Activated CD4-positive, alpha-beta T cell treated with anti-CD3 and anti-CD28 coated beads for 36 hours (primary cell): ENCODE data around the gene NIM1K. TPM values are rescaled to one million over a fixed set of nuclear protein-coding genes. Genes with fewer than 3 reads are reported as not detected.
"Not testable (repeated sequence)": the region's sequence is repeated elsewhere in the genome, so short reads cannot be mapped to it uniquely, and the experiment has no call there.

Source experiments
- ATAC-seq: fragments of 200-7000 bp; cut with Tn5 transposase; one replicate; pipeline ENCODE4 v1.10.0; 2021; ENCODE audit warnings: mild to moderate bottlenecking, moderate library complexity
- CTCF ChIA-PET: fragments of 350-600 bp; sonication (Branson Sonifier 250); formaldehyde crosslinking; loops from one replicate; lab custom pipeline; 2021; ENCODE audit warnings: antibody characterized with exemption; lab: Charles Lee
- POLR2A ChIA-PET: fragments of 350-600 bp; sonication (Branson Sonifier 250); formaldehyde crosslinking; loops from one replicate; lab custom pipeline; 2021; ENCODE audit warnings: antibody characterized with exemption, inconsistent platforms; lab: Charles Lee
- DNase-seq: peaks from one replicate; pipeline ENCODE4 v3.0.0-alpha.2; 2020
- H3K27ac Mint-ChIP-seq: one replicate; pipeline ENCODE4 v1.8.0; 2021; ENCODE audit warnings: mixed read lengths
- H3K27me3 Mint-ChIP-seq: one replicate; pipeline ENCODE4 v1.8.0; 2021; ENCODE audit warnings: mixed read lengths
- H3K36me3 Mint-ChIP-seq: one replicate; pipeline ENCODE4 v1.8.0; 2021; ENCODE audit warnings: low read depth, mixed read lengths
- H3K4me1 Mint-ChIP-seq: one replicate; pipeline ENCODE4 v1.8.0; 2021; ENCODE audit warnings: mixed read lengths
- H3K4me3 Mint-ChIP-seq: one replicate; pipeline ENCODE4 v1.8.0; 2021; ENCODE audit warnings: mild to moderate bottlenecking, moderate library complexity, mixed read lengths
- H3K9me3 Mint-ChIP-seq: one replicate; pipeline ENCODE4 v1.8.0; 2021; ENCODE audit warnings: low read depth, mixed read lengths
- intact Hi-C, 2 experiments: fragments of 100-400 bp; cut with DNase I in 1 of 2; cut with micrococcal nuclease in 1 of 2; formaldehyde crosslinking; loops; one replicate each; pipeline versions ENCODE4 v1.14.2 to v1.15.1; 2022 to 2024; cut with DNase I, micrococcal nuclease
- total RNA-seq, 2 experiments: library from RNA; stranded (reverse); gene quantifications; one replicate each; pipeline ENCODE4 v1.2.3, GENCODE V29; 2021

Gene NIM1K
- total RNA-seq, 2 experiments from 2014 or later, result 2.1 to 2.3 TPM

GRCh38 chr5:43313035-43313853 lies 121.2 kb downstream of the NIM1K start, which contains the start of gene HMGCS1:
Gene HMGCS1, minus strand, starts transcription at chr5:43313412. Its CDS starts 14,447 bp downstream, at chr5:43298965.
- peak within 1 kb of the TSS; percentile 96 for H3K27ac Mint-ChIP-seq
- ChIA-PET CTCF (interaction anchor here (0.6 to 2.7 kb wide), 18 partner anchors 11 to 401 kb away, joined by 3 to 17 read pairs (median 3); partner anchors contain the start of genes TMEM267 and ZNF131), POLR2A (interaction anchor here (0.7 to 2.9 kb wide), 11 partner anchors 9 to 294 kb away, joined by 3 to 34 read pairs (median 4); partner anchors contain the start of genes TMEM267 and ZNF131)
- H3K27me3 Mint-ChIP-seq, result no peaks in the 10 kb centered on the region
- peaks cover 11% of the 10 kb centered on the region for H3K9me3 Mint-ChIP-seq
- intact Hi-C loops, result loop anchor here (1.0 to 10.0 kb wide), 14 partner anchors 9 to 1492 kb away; partner anchors contain the start of genes C5orf34 (in 2 of the 2), TMEM267 (in 2 of the 2), MRPS30 (in 1 of the 2) and PAIP1 (in 1 of the 2)
- DNase-seq, result peak; percentile 99
- peaks cover 48% of the 10 kb centered on the region for H3K36me3 Mint-ChIP-seq
- peak within 1 kb of the TSS; percentile 93 for H3K4me3 Mint-ChIP-seq
- H3K4me1 Mint-ChIP-seq, result peaks cover 71% of the 10 kb centered on the region
- ATAC-seq, result peak; percentile 90

DNA sequence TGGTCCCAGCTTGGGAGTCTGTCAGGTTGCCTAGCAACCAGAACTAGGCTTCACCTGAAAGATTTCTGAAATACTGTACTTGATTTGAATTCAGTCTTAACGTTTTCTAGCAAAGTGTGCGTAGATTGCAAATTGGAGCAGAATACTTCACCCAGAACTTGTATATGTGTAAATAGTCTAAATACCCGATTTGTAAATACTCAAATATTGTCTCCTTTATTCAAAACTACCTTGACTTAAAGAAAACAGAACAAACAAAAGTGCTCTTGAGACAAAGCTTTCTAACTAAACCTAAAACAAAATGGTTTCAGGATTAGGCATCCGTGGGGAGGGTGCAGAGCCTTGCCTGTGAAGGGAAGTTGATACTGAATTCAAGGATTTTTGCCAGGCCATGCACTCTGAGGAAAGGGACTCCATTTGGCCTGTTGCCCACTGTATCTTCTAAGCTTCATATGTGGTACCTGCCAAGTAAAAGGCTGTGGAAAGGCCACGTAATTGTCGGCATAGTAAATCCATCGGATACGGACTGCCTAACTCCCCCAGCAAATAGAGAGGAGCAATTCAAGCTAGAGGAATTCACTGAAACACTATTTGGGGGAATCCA lies 121.9 kb downstream of the NIM1K start:
- DNase-seq, result peak; percentile 39
- ChIA-PET CTCF (interaction anchor here (0.7 to 2.6 kb wide), 11 partner anchors 12 to 402 kb away, joined by 3 to 13 read pairs (median 3); partner anchors contain the start of genes TMEM267 and ZNF131), POLR2A (interaction anchor here (0.7 to 2.9 kb wide), 9 partner anchors 10 to 295 kb away, joined by 3 to 34 read pairs (median 4); partner anchors contain the start of genes TMEM267 and ZNF131)
- intact Hi-C loops, result loop anchor here (1.0 to 10.0 kb wide), 18 partner anchors 10 to 1491 kb away; partner anchors contain the start of genes C5orf34 (in 2 of the 2), TMEM267 (in 2 of the 2), MRPS30 (in 1 of the 2) and NNT (in 1 of the 2)
- H3K36me3 Mint-ChIP-seq, result peaks cover 46% of the 10 kb centered on the region
- no peak for ATAC-seq
- peak overlapping the region; percentile 93 for H3K4me3 Mint-ChIP-seq
- H3K9me3 Mint-ChIP-seq, result peaks cover 11% of the 10 kb centered on the region
- H3K27me3 Mint-ChIP-seq, result no peaks in the 10 kb centered on the region
- H3K27ac Mint-ChIP-seq, result peak overlapping the region; percentile 96
- peaks cover 67% of the 10 kb centered on the region for H3K4me1 Mint-ChIP-seq

GRCh38 chr5:43314724-43315123 lies 122.7 kb downstream of the NIM1K start:
- Mint-ChIP-seq H3K27me3 (no peaks in the 10 kb centered on the region), H3K36me3 (peaks cover 38% of the 10 kb centered on the region), H3K9me3 (peaks cover 11% of the 10 kb centered on the region), H3K4me3 (no peak overlapping the region), H3K27ac (peak overlapping the region; percentile 96), H3K4me1 (peaks cover 60% of the 10 kb centered on the region)
- ChIA-PET POLR2A (interaction anchor here (0.6 to 2.9 kb wide), 5 partner anchors 121 to 298 kb away, joined by 3 to 34 read pairs (median 6); partner anchors contain the start of genes TMEM267 and ZNF131), CTCF (interaction anchor here (0.7 to 1.6 kb wide), 5 partner anchors 9 to 274 kb away, joined by 3 to 8 read pairs (median 4); no protein-coding TSS in a partner anchor)
- no peak for DNase-seq
- intact Hi-C loops, result loop anchor here (1.0 to 10.0 kb wide), 13 partner anchors 10 to 1567 kb away; partner anchors contain the start of genes C5orf34 (in 1 of the 2), MRPS30 (in 1 of the 2), NNT (in 1 of the 2) and RIMOC1 (in 1 of the 2)
- no peak for ATAC-seq

DNA sequence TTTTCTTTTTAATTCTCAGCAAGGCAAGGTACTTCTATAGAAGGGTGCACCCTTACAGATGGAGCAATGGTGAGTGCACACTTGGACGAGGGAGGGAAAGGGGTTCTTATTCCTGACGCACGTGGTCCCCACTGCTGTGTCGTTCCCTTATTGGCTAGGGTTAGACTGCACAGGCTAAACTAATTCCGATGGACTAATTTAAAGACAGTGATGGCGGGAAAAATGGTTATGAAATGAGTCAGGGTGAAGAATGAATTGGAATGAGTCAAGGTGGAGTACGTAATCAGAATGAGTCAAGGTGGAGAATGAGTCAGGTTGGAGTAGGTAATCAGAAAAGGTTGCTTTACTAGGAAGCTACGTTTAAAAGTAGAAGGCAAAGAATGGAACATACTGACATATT lies 123.2 kb downstream of the NIM1K start:
- ChIA-PET POLR2A (interaction anchor here (0.5 to 1.2 kb wide), 6 partner anchors 10 to 298 kb away, joined by 3 to 14 read pairs (median 3); partner anchors contain the start of gene ZNF131), CTCF (interaction anchor here (0.7 to 2.9 kb wide), 8 partner anchors 9 to 321 kb away, joined by 3 to 8 read pairs (median 4); partner anchors contain the start of gene TMEM267)
- Mint-ChIP-seq H3K27ac (peak overlapping the region; percentile 96), H3K9me3 (peaks cover 11% of the 10 kb centered on the region), H3K27me3 (no peaks in the 10 kb centered on the region), H3K36me3 (peaks cover 38% of the 10 kb centered on the region), H3K4me1 (peaks cover 55% of the 10 kb centered on the region), H3K4me3 (peak overlapping the region; percentile 41)
- ATAC-seq, result peak; percentile 24
- DNase-seq, result peak; percentile 57
- intact Hi-C loops, result loop anchor here (1.0 to 10.0 kb wide), 11 partner anchors 11 to 1568 kb away; partner anchors contain the start of genes C5orf34 (in 1 of the 2), MRPS30 (in 1 of the 2), NNT (in 1 of the 2) and RIMOC1 (in 1 of the 2)

DNA sequence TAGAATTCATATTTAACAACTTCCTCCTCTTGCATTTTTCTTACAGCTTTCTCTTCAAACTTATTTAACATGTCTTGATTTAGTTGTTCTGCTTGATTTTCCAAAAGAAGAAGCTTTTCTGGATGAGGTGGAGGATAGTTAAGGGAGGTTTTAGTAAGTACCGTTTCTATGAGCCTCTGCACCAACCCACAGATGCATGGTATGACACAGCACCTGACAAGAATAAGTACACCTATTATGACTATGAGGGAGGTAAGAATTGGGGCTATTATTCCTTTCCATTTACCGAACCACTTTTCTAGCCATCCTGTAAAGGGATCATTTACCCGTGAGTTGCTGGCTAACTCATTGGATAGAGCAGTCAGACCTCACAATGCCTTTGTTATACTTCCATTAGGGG lies 123.7 kb downstream of the NIM1K start:
- DNase-seq, result peak; percentile 71
- intact Hi-C loops, result loop anchor here (1.0 to 10.0 kb wide), 11 partner anchors 11 to 1568 kb away; partner anchors contain the start of genes C5orf34 (in 1 of the 2), MRPS30 (in 1 of the 2), NNT (in 1 of the 2) and RIMOC1 (in 1 of the 2)

DNA sequence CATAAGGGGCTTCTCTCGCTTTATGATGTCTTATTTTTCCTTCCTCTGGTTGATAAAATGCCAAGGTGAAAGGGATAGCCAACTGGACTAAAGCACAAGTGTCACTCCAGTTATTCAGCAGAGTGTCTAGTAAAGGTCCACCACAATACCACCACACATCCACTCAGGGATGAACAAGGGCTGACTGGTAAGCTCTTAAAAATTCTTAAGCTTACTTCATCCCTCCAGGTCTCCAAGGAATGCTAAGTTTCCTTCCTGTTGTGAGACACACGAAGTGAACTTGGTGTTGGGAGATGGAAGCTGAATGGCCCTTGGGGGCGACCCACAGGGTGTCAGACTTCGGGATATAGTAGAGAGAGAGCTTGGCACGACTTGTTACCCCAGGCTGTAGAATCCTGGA lies 124.4 kb downstream of the NIM1K start:
- Mint-ChIP-seq H3K4me3 (peak overlapping the region; percentile 41), H3K27me3 (no peaks in the 10 kb centered on the region), H3K27ac (peak overlapping the region; percentile 96), H3K4me1 (peaks cover 45% of the 10 kb centered on the region), H3K36me3 (peaks cover 30% of the 10 kb centered on the region), H3K9me3 (peaks cover 11% of the 10 kb centered on the region)
- intact Hi-C loops, result loop anchor here (5.0 to 10.0 kb wide), 4 partner anchors 198 to 1569 kb away; partner anchors contain the start of genes C5orf34 (in 1 of the 2), MRPS30 (in 1 of the 2) and RIMOC1 (in 1 of the 2)
- CTCF ChIA-PET, result interaction anchor here (0.6 to 2.9 kb wide), 7 partner anchors 10 to 323 kb away, joined by 3 to 8 read pairs (median 3); partner anchors contain the start of gene TMEM267
- DNase-seq (no peak), ATAC-seq (no peak)
- POLR2A ChIA-PET, result no interaction called here

More for the DNA sequence above, 123.7 kb downstream of the NIM1K start:
- ChIA-PET CTCF (interaction anchor here (0.7 to 2.9 kb wide), 9 partner anchors 10 to 322 kb away, joined by 3 to 8 read pairs (median 4); partner anchors contain the start of gene TMEM267), POLR2A (interaction anchor here (0.5 to 1.2 kb wide), 6 partner anchors 10 to 299 kb away, joined by 3 to 14 read pairs (median 3); partner anchors contain the start of gene ZNF131)
- ATAC-seq, result no peak
- Mint-ChIP-seq H3K27ac (peak overlapping the region; percentile 96), H3K9me3 (peaks cover 11% of the 10 kb centered on the region), H3K4me1 (peaks cover 53% of the 10 kb centered on the region), H3K36me3 (peaks cover 35% of the 10 kb centered on the region), H3K27me3 (no peaks in the 10 kb centered on the region), H3K4me3 (peak overlapping the region; percentile 41)

- DNase-seq (no peak), ATAC-seq (no peak)
- ChIA-PET POLR2A (no interaction called here), CTCF (interaction anchor here (0.7 to 1.0 kb wide), 2 partner anchors 15 to 69 kb away, joined by 3 to 5 read pairs; no protein-coding TSS in a partner anchor)
- Mint-ChIP-seq H3K4me1 (peaks cover 13% of the 10 kb centered on the region), H3K27me3 (no peaks in the 10 kb centered on the region), H3K9me3 (peaks cover 4% of the 10 kb centered on the region), H3K4me3 (no peak overlapping the region), H3K27ac (peak overlapping the region; percentile 37), H3K36me3 (peaks cover 4% of the 10 kb centered on the region)
- intact Hi-C loops, result no loop called here
Measured at GRCh38 chr5:43320846-43321245, 128.8 kb downstream of the NIM1K start.

- intact Hi-C loops, CTCF ChIA-PET, POLR2A ChIA-PET, H3K4me3 Mint-ChIP-seq, DNase-seq, H3K4me1 Mint-ChIP-seq, H3K36me3 Mint-ChIP-seq, H3K27me3 Mint-ChIP-seq, H3K27ac Mint-ChIP-seq, ATAC-seq, H3K9me3 Mint-ChIP-seq: not testable (repeated sequence)
Measured at GRCh38 chr5:43323488-43323887, 131.5 kb downstream of the NIM1K start.

- H3K27ac Mint-ChIP-seq, H3K36me3 Mint-ChIP-seq, H3K4me3 Mint-ChIP-seq, CTCF ChIA-PET, intact Hi-C loops, ATAC-seq, DNase-seq, H3K27me3 Mint-ChIP-seq, H3K4me1 Mint-ChIP-seq, H3K9me3 Mint-ChIP-seq: not testable (repeated sequence)
- POLR2A ChIA-PET, result interaction anchor here (1.1 kb wide), 1 partner anchor 10 kb away, joined by 3 read pairs; no protein-coding TSS in a partner anchor
Measured at GRCh38 chr5:43325624-43326023, 133.6 kb downstream of the NIM1K start.
